ENCODE measurements around the gene GLIPR1.

- no peak for TF ChIP-seq CTCF (IDR thresholded peaks at IDR 0.05; ENCODE audit: insufficient read depth, low read length)
- no peak for TF ChIP-seq POLR2AphosphoS5 (IDR thresholded peaks at IDR 0.05; ENCODE audit: low read depth)
- no peak for TF ChIP-seq REST (IDR thresholded peaks at IDR 0.05; ENCODE audit: insufficient replicate concordance, low read depth)
Measured at GRCh38 chr12:75452675-75453330, 27.8 kb upstream of the GLIPR1 start.
